HG03196 (cell line): ENCODE data around the gene UBE2G2.
A peak's percentile ranks its signal among the peaks of the same experiment; 100 is the strongest.
"Not testable (repeated sequence)": the region's sequence is repeated elsewhere in the genome, so short reads cannot be mapped to it uniquely, and the experiment has no call there.

Experiments
- ATAC-seq: cut with Tn5 transposase; IDR thresholded peaks from one replicate; pipeline ENCODE4 v1.9.1; 2021; ENCODE audit not compliant: unreplicated experiment

UBE2G2 gene

DNA sequence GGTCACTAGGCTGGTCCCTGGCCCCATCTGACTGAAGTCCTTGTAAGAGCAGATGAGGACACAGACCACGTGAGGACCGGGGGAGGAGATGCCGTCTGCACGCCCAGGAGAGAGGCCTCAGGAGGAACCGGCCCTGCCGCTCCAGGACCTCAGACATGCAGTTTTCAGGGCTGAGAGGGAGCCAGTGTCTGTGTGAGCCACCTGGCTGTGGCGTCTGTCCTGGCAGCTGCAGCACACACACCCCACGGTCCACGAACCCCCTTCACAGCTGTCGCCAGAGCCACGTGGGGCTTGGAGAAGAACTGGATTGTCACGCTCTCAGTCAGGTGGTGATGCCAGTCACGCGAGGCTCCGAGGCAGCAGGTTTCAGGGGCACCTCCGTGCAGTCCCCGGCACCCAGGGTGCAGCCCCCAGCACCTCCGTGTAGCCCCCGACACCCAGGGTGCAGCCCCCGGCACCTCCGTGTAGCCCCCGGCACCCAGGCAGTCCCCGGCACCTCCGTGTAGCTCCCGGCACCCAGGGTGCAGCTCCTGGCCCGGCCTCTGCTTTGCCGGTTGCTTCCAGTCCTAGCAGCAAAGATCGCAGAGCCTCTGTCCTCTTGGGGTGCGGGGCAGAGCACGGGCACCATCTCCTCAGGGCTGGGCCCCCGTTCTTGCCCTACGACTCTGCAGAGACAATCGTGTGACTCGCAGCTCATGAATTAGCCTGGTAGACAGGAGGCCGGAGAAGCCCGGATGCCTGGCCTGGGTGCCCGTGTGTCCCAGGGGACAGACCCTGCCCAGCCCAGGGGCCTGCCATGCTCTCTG is 35.2 kb upstream of the UBE2G2 start:
- no peak for ATAC-seq

- no peak for ATAC-seq
These were observed 34.7 kb upstream of the UBE2G2 start for GRCh38 chr21:44836349-44836665.

DNA sequence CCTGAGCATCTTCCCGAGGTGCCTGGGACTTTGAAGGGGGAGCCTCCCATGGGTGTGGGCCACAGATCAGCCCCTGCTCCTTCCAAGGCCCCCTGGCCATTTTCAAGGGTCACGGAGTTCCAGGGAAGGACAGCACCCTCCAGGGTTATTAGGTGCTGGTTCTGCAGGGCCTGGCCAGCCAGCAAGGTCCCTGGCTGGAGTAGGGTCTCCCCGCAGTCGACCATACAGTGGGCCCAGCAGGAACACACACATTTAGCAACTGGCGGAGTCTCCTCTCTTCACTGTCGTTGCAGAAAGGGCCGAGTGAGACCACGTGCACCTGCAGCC is 34.0 kb upstream of the UBE2G2 start:
- ATAC-seq: no peak

DNA sequence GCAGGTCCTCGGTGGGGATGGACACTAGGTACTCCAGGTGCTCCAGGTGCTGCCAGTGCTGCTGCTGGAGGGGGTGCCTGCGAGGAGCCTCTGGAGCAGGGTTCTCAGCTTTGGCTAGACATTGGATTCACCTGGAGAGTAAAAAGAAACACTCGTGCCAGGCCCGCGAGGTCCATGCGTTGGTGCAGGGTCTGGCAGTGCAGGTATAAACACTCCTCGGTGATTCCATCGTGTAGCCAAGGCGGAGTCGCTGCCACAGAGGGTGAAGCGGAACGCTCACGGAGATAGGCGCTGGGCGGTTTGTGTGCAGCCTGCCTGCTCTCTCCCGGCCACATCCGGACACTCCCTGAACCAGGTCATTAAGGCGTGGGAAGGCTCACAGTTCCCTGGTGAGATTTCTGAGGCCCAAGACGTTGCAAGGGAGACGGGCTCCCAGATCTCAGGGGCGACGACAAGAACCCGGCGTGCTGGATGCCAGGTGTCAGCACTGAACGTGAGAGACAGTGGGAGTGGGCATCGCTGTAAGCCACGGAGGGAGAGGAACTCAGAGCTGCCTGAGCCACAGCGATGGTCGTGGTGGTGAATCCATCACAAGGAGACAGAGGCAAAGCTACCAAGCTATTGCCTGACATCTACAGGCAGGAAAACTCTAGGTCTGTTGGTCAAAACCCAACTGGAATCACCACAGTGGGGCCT is 33.5 kb upstream of the UBE2G2 start:
- ATAC-seq: no peak

GRCh38 chr21:44834231-44834950 is 32.8 kb upstream of the UBE2G2 start:
- ATAC-seq: no peak

GRCh38 chr21:44833663-44834062 is 32.0 kb upstream of the UBE2G2 start:
- no peak for ATAC-seq

DNA sequence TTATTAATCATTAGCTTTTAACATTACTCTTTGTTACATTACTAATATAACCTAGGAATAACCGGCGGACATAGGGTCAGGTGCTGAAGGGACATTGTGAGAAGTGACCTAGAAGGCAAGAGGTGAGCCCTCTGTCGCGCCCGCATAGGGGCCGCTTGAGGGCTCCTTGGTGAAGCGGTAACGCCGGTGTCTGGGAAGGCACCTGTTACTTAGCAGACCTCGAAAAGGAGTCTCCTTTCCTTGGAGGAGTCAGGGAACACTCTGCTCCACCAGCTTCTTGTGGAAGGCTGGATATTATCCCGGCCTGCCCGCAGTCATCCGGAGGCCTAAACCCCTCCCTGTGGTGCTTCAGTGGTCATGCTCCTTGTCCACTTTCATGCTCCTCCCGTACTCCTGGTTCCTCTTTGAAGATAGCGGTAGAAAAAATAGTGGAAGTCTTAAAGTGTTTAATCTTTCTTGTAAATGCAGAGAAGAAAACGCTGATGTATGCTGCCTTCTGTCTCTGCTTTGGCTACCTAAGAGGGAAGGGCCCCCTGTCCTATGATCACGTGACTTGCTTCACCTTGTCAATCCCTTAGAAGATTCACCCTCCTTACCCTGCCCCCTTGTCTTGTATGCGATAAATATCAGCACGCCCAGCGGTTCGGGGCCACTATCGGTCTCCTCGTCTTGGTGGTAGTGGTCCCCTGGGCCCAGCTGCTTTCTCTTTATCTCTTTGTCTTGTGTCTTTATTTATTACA is 31.1 kb upstream of the UBE2G2 start:
- not testable (repeated sequence) for ATAC-seq

DNA sequence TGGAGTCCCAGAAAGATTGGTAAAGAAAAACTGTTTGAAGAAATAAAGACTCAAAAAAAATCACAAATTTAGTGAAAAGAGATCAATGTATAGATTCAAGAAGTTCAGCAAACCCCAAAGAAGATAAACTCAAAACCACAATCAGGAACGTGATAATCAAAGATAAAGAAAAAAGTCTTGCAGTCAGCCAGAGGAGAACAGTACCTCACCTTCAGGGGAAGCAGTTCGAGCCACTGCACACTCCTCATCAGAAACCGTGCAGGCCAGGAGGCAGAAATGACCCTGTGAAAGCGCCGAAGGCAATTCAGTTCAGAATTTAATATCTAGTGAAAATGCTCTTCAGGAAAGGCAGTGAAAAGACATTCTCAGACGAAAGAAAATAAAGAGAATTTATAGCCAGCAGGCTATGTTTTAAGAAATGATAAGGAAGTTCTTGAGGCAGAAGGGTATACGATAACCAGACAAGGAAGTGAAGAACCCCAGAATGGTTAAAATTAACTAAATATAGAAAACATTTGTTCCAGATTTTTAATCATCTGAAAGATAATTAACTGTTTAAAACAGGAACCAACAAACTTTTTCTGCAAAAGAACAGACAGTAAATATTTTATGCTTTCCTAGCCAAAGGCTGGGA is 29.7 kb upstream of the UBE2G2 start:
- no peak for ATAC-seq

GRCh38 chr21:44829507-44830092 is 28.0 kb upstream of the UBE2G2 start:
- no peak for ATAC-seq

GRCh38 chr21:44828362-44829056 is 26.9 kb upstream of the UBE2G2 start:
- ATAC-seq: no peak

DNA sequence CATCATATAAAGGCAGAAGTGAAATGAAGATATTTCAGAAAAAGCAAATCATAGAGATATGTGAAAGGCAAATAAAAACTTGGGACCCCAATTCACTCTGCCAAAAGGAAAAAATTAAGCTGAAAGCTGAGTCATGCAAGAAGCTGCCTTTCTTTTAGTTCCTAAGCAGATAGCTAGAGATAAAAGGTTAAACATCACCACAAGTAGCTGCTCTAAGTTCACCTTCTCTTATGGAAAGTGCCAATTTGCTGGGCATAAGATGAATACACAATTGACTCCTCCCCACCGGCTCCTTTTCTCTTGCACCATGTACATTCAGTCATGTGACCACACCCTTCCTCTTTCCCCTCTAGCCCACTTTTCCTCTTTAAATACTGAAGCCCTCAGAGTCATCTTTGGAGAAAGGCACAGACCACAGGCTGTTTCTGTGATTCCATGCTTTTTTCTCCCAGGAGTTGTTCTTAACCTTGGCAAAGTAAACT is 21.6 kb upstream of the UBE2G2 start:
- no peak for ATAC-seq

- no peak for ATAC-seq
These were observed 21.0 kb upstream of the UBE2G2 start for GRCh38 chr21:44822484-44823178.

DNA sequence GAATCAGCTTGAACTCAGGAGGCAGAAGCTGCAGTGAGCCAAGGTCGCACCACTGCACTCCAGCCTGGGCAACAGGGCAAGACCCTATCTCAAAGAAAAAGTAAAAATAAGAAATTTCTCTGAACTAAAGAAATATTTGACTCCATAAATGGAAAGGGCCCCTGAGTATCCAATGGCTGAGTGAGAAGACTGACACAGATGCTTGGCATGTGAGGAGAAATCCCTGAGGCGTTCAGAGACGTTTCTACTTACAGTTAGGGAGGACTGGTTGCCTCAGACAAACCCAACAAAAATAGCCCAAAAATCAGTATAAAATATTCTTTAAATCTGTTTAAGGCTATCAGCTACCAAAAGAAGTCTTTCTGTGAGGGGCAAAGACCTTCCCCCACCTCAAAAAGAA is 19.2 kb upstream of the UBE2G2 start:
- no peak for ATAC-seq

DNA sequence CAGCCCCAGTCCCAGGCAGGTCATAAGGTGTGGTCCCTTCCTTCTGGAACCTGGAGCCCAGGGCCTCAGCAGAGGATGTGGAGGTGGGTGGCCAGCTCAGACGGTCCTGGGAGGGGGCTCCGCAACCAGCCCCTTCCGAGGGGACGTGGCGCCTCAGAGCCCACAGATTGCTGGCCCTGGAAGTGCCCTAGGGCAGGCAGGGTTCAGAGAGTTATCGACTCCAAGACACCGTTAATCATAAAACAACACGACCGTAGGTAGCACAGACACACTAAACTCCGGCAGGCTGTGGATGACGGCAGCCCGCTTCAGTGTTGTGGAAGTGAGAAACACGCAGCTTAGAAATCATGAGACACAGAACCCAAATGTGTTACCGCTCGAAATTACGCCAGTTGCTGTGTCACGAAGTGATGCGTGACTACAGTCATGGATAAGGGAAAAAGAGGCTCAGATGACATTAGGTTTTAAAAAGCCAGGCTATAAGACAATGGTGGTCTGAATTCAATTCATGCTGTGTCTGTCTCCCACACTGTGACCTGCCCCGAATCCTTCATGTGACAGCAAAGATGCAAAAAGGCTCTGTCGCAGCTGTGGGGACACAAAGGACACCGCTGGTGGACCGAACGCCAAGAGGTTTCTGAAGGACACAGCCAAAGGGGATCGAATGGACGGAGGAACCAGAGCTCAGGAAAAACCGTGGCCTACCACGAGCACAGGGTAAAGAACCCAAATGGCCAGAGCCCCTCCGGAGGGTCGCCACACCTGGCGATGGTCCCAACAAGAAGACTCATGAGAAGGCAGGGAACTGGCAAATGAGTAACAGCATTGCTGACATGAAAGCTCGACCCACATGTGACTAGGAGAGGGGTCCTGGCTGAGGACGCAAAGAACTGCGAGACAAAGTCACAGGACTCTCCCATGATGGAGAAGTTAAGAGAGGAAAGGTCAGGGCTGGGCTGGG is 17.9 kb upstream of the UBE2G2 start:
- ATAC-seq: no peak

DNA sequence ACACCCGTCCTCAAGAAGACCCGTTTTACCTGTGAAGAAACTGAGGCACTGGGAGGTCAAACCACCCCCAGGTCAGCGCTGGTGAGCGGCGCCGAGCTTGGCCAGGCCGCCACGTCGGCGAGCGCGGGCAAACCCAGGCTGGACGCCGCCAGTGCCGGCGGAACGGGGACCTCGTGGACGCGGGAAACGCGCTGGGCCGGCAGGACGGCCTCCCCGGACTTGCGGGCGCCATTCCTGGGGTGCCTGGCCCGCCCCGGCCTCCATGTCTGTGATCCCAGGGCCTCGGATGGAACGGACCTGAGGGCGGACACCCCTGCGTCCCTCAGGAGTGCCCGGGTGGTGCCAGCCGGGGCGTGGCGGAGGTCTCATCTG is 17.0 kb upstream of the UBE2G2 start:
- no peak for ATAC-seq

GRCh38 chr21:44817914-44818639 is 16.5 kb upstream of the UBE2G2 start, which contains the start of gene SUMO3:
Gene SUMO3, minus strand, starts transcription at chr21:44818062. Its CDS starts 94 bp downstream, at chr21:44817968.
- ATAC-seq: peak; percentile 61

GRCh38 chr21:44817506-44817880 is 15.9 kb upstream of the UBE2G2 start:
- peak; percentile 61 for ATAC-seq
